Smooth muscle cell (in vitro differentiated cells): ENCODE data around the gene DDX31. TPM values are rescaled to one million over a fixed set of nuclear protein-coding genes. Genes with fewer than 3 reads are reported as not detected.
"Not testable (repeated sequence)": the region's sequence is repeated elsewhere in the genome, so short reads cannot be mapped to it uniquely, and the experiment has no call there.

ENCODE experiments used
- DNase-seq: peaks from one replicate; lab custom pipeline; 2025; ENCODE audit not compliant: unreplicated experiment; lab: John Stamatoyannopoulos, UW
- H2AFZ ChIP-seq: fragments of 200-600 bp; sonication (generic); 2 replicates; pipeline ENCODE4 v1.6.0; 2016; ENCODE audit warnings: antibody characterized with exemption, low read depth, mild to moderate bottlenecking
- H3F3A ChIP-seq: fragments of 200-600 bp; sonication (generic); 2 replicates; pipeline ENCODE4 v1.6.0; 2017; ENCODE audit warnings: antibody characterized with exemption, low read depth
- H3K27ac ChIP-seq: fragments of 200-600 bp; sonication (generic); 2 replicates; pipeline ENCODE4 v1.5.1; 2016; ENCODE audit warnings: low read depth, mild to moderate bottlenecking
- H3K27me3 ChIP-seq: fragments of 200-600 bp; sonication (generic); 2 replicates; pipeline ENCODE4 v1.6.1; 2016; ENCODE audit warnings: low read depth, mild to moderate bottlenecking
- H3K36me3 ChIP-seq: fragments of 200-600 bp; sonication (generic); 2 replicates; pipeline ENCODE4 v1.5.1; 2016; ENCODE audit warnings: low read depth
- H3K4me1 ChIP-seq: fragments of 200-600 bp; sonication (generic); 2 replicates; pipeline ENCODE4 v1.5.1; 2016; ENCODE audit warnings: low read depth
- H3K4me2 ChIP-seq: fragments of 200-600 bp; sonication (generic); 2 replicates; pipeline ENCODE4 v1.6.0; 2016; ENCODE audit warnings: mild to moderate bottlenecking
- H3K4me3 ChIP-seq: fragments of 200-600 bp; sonication (generic); 2 replicates; pipeline ENCODE4 v1.5.1; 2016; ENCODE audit warnings: mild to moderate bottlenecking
- H3K79me2 ChIP-seq: fragments of 200-600 bp; sonication (generic); 2 replicates; pipeline ENCODE4 v1.6.0; 2016; ENCODE audit warnings: low read depth, mild to moderate bottlenecking
- H3K9ac ChIP-seq: fragments of 200-600 bp; sonication (generic); 2 replicates; pipeline ENCODE4 v1.6.0; 2016; ENCODE audit warnings: low read depth
- H3K9me3 ChIP-seq: fragments of 200-600 bp; sonication (generic); replicated peaks from 2 replicates; pipeline ENCODE4 v1.5.1; 2016; ENCODE audit warnings: low read depth
- H4K20me1 ChIP-seq: fragments of 200-600 bp; sonication (generic); 2 replicates; pipeline ENCODE4 v1.6.0; 2016; ENCODE audit warnings: low read depth
- CTCF ChIP-seq: fragments of 200-600 bp; sonication (generic); IDR thresholded peaks from 2 replicates; pipeline ENCODE4 v1.5.1; 2017; ENCODE audit warnings: borderline replicate concordance, mild to moderate bottlenecking, antibody characterized with exemption; ENCODE audit not compliant: insufficient read depth, poor library complexity, severe bottlenecking
- WGBS: methylation state at CpG from one replicate; pipeline ENCODE4 v1.1.7; 2016; ENCODE audit warnings: low lambda C conversion rate; 5-methylcytosine and 5-hydroxymethylcytosine counted together
- polyA plus RNA-seq: library from polyadenylated mRNA; unstranded; fragments of >200 nt; fragmentation: Nextera tagmentation; extraction: Ambion mirVana; gene quantifications from 2 replicates; pipeline ENCODE4 v1.2.1, GENCODE V29; 2016
- total RNA-seq: library from RNA; depleted of rRNA; stranded (reverse); fragments of >200 nt; gene quantifications from 2 replicates; pipeline ENCODE4 v1.2.3, GENCODE V29; 2014

The DDX31 gene
- total and polyA plus RNA-seq, 2 experiments from 2014 or later: 5.9 to 11.9 TPM

- Histone ChIP-seq H3K27ac (no peak overlapping the region), H2AFZ (no peak overlapping the region), H3K9me3 (no peaks in the 10 kb centered on the region), H3K79me2 (no peaks in the 10 kb centered on the region), H3K4me1 (no peaks in the 10 kb centered on the region), H3K4me2 (no peak overlapping the region), H4K20me1 (no peaks in the 10 kb centered on the region), H3F3A (no peaks in the 10 kb centered on the region), H3K9ac (no peak overlapping the region), H3K4me3 (no peak overlapping the region), H3K36me3 (no peaks in the 10 kb centered on the region), H3K27me3 (peaks cover 50% of the 10 kb centered on the region)
- peak; percentile 31 for DNase-seq
- TF ChIP-seq CTCF: peak; percentile 82
- 19% methylated on average over 16 of the region's 16 CpGs for WGBS
Measured at GRCh38 chr9:132575005-132575609, 94.7 kb downstream of the DDX31 start.

GRCh38 chr9:132572921-132573320, 96.9 kb downstream of the DDX31 start:
- Histone ChIP-seq H3K4me3 (no peak overlapping the region), H3K4me2 (no peak overlapping the region), H3F3A (no peaks in the 10 kb centered on the region), H4K20me1 (no peaks in the 10 kb centered on the region), H3K27ac (no peak overlapping the region), H3K4me1 (no peaks in the 10 kb centered on the region), H3K9ac (no peak overlapping the region), H2AFZ (no peak overlapping the region), H3K79me2 (no peaks in the 10 kb centered on the region), H3K27me3 (peaks cover 28% of the 10 kb centered on the region), H3K36me3 (no peaks in the 10 kb centered on the region), H3K9me3 (no peaks in the 10 kb centered on the region)
- 28% methylated on average over 8 of the region's 8 CpGs for WGBS
- no peak for DNase-seq
- TF ChIP-seq CTCF: no peak

- no peak for TF ChIP-seq CTCF
- Histone ChIP-seq H3K36me3 (no peaks in the 10 kb centered on the region), H3K27me3 (peaks cover 22% of the 10 kb centered on the region), H3K4me3 (no peak overlapping the region), H3K27ac (no peak overlapping the region), H3F3A (no peaks in the 10 kb centered on the region), H3K4me1 (no peaks in the 10 kb centered on the region), H3K79me2 (no peaks in the 10 kb centered on the region), H3K9me3 (no peaks in the 10 kb centered on the region), H2AFZ (no peak overlapping the region), H3K9ac (no peak overlapping the region), H3K4me2 (no peak overlapping the region), H4K20me1 (no peaks in the 10 kb centered on the region)
- WGBS: 93% methylated on average over 15 of the region's 15 CpGs
- DNase-seq: no peak
Measured at GRCh38 chr9:132571806-132572600, 97.8 kb downstream of the DDX31 start.

- H2AFZ ChIP-seq, H3K27me3 ChIP-seq, H3K27ac ChIP-seq, H3K9ac ChIP-seq, H4K20me1 ChIP-seq, DNase-seq, H3K4me3 ChIP-seq, H3K36me3 ChIP-seq, H3F3A ChIP-seq, H3K4me2 ChIP-seq, H3K9me3 ChIP-seq, H3K79me2 ChIP-seq, H3K4me1 ChIP-seq: not testable (repeated sequence)
- WGBS: 74% methylated on average over 2 of the region's 2 CpGs
Measured at GRCh38 chr9:132568787-132569186, 101.0 kb downstream of the DDX31 start.
